Muscle of leg (tissue), 11 donors: ENCODE data around the gene KCNH3. TPM values are rescaled to one million over a fixed set of nuclear protein-coding genes. Genes with fewer than 3 reads are reported as not detected.
"Not testable (repeated sequence)": the region's sequence is repeated elsewhere in the genome, so short reads cannot be mapped to it uniquely, and the experiment has no call there.

ENCODE experiments used
- DNase-seq: peaks from one replicate; pipeline ENCODE4 v3.0.0; 2013
- H3K27ac ChIP-seq: one replicate; pipeline ENCODE4 v1.5.1; 2013; ENCODE audit warnings: mild to moderate bottlenecking, low read length, control low read depth
- H3K27me3 ChIP-seq: one replicate; pipeline ENCODE4 v1.6.1; 2013; ENCODE audit warnings: low read length; ENCODE audit not compliant: control insufficient read depth, insufficient read depth
- H3K36me3 ChIP-seq: one replicate; pipeline ENCODE4 v1.6.1; 2013; ENCODE audit warnings: low read length; ENCODE audit not compliant: control insufficient read depth, insufficient read depth
- H3K4me1 ChIP-seq: one replicate; pipeline ENCODE4 v1.6.1; 2013; ENCODE audit warnings: low read length; ENCODE audit not compliant: control insufficient read depth, insufficient read depth
- H3K4me3 ChIP-seq: one replicate; pipeline ENCODE4 v1.5.1; 2013; ENCODE audit warnings: low read length, control low read depth
- H3K9me3 ChIP-seq: replicated peaks from 2 replicates; pipeline ENCODE4 v1.6.1; 2013; ENCODE audit warnings: low read depth, low read length; ENCODE audit not compliant: control insufficient read depth
- WGBS: methylation state at CpG from one replicate; pipeline ENCODE4 v1.1.5; 2013; ENCODE audit warnings: missing lambda C conversion rate; ENCODE audit not compliant: insufficient coverage; 5-methylcytosine and 5-hydroxymethylcytosine counted together
- polyA plus RNA-seq, 8 donors: library from polyadenylated mRNA; unstranded; fragments of 120-200 nt; gene quantifications; one replicate each; pipeline versions ENCODE4 v1.2.1 to v1.2.3, GENCODE V29; 2013; ENCODE audit warnings: inconsistent platforms in 1 of 8, low replicate concordance in 1 of 8; ENCODE audit not compliant: insufficient read length in 8 of 8, insufficient read depth in 1 of 8
- total RNA-seq: library from RNA; stranded (reverse); fragments of 120-200 nt; gene quantifications from one replicate; pipeline ENCODE4 v1.2.4, GENCODE V29; 2013

Gene KCNH3
- total and polyA plus RNA-seq, 9 donors, result 0.96 to 2.0 (median 1.6) TPM

- no peaks in the 10 kb centered on the region for H3K9me3 ChIP-seq
- H3K27ac ChIP-seq, result no peak overlapping the region
- peaks cover 23% of the 10 kb centered on the region for H3K36me3 ChIP-seq
- peak; percentile 23 for DNase-seq
- H3K4me1 ChIP-seq, result no peaks in the 10 kb centered on the region
- no peak overlapping the region for H3K4me3 ChIP-seq
- 60% methylated on average over 1 of the region's 5 CpGs for WGBS
- H3K27me3 ChIP-seq, result no peaks in the 10 kb centered on the region
Measured at GRCh38 chr12:49503674-49504180, 35.1 kb upstream of the KCNH3 start.

GRCh38 chr12:49505672-49506071, 33.2 kb upstream of the KCNH3 start:
- DNase-seq, result no peak
- H3K9me3 ChIP-seq, result no peaks in the 10 kb centered on the region
- peaks cover 23% of the 10 kb centered on the region for H3K36me3 ChIP-seq

GRCh38 chr12:49507139-49507538, 31.7 kb upstream of the KCNH3 start:
- Histone ChIP-seq H3K36me3 (peaks cover 19% of the 10 kb centered on the region), H3K27ac (no peak overlapping the region), H3K9me3 (no peaks in the 10 kb centered on the region), H3K27me3 (no peaks in the 10 kb centered on the region), H3K4me3 (no peak overlapping the region), H3K4me1 (peaks cover 2% of the 10 kb centered on the region)
- WGBS, result 83% methylated on average over 3 of the region's 4 CpGs
- no peak for DNase-seq

More at GRCh38 chr12:49505672-49506071, 33.2 kb upstream of the KCNH3 start:
- Histone ChIP-seq H3K27ac (no peak overlapping the region), H3K4me3 (no peak overlapping the region), H3K4me1 (no peaks in the 10 kb centered on the region), H3K27me3 (no peaks in the 10 kb centered on the region)

GRCh38 chr12:49509681-49510080, 29.1 kb upstream of the KCNH3 start:
- not testable (repeated sequence) for H3K4me3 ChIP-seq, H3K27me3 ChIP-seq, H3K4me1 ChIP-seq, H3K27ac ChIP-seq, DNase-seq, H3K9me3 ChIP-seq
- 82% methylated on average over 7 of the region's 8 CpGs for WGBS
- H3K36me3 ChIP-seq, result peaks cover 17% of the 10 kb centered on the region

GRCh38 chr12:49511410-49511809, 27.4 kb upstream of the KCNH3 start:
- Histone ChIP-seq H3K9me3 (no peaks in the 10 kb centered on the region), H3K36me3 (peaks cover 14% of the 10 kb centered on the region), H3K4me3 (no peak overlapping the region), H3K27me3 (no peaks in the 10 kb centered on the region), H3K4me1 (peaks cover 2% of the 10 kb centered on the region), H3K27ac (no peak overlapping the region)
- DNase-seq, result no peak

GRCh38 chr12:49512546-49512945, 26.3 kb upstream of the KCNH3 start:
- DNase-seq, result no peak
- H3K36me3 ChIP-seq, result peaks cover 8% of the 10 kb centered on the region
- whole genome bisulfite sequencing, result no CpG with 5 or more reads among the region's 1 CpG

GRCh38 chr12:49515266-49515665, 23.6 kb upstream of the KCNH3 start:
- WGBS, result no CpG with 5 or more reads among the region's 5 CpGs
- no peaks in the 10 kb centered on the region for H3K9me3 ChIP-seq
- peaks cover 2% of the 10 kb centered on the region for H3K4me1 ChIP-seq
- no peak overlapping the region for H3K27ac ChIP-seq
- peaks cover 7% of the 10 kb centered on the region for H3K36me3 ChIP-seq
- H3K27me3 ChIP-seq, result no peaks in the 10 kb centered on the region
- H3K4me3 ChIP-seq, result no peak overlapping the region
- DNase-seq, result no peak

More at GRCh38 chr12:49512546-49512945, 26.3 kb upstream of the KCNH3 start:
- Histone ChIP-seq H3K4me1 (peaks cover 2% of the 10 kb centered on the region), H3K4me3 (no peak overlapping the region), H3K9me3 (no peaks in the 10 kb centered on the region), H3K27me3 (no peaks in the 10 kb centered on the region), H3K27ac (no peak overlapping the region)

- H3K36me3 ChIP-seq, result peaks cover 25% of the 10 kb centered on the region
- H3K27me3 ChIP-seq, result no peaks in the 10 kb centered on the region
- no peak overlapping the region for H3K4me3 ChIP-seq
- H3K4me1 ChIP-seq, result no peaks in the 10 kb centered on the region
- no peak for DNase-seq
- H3K27ac ChIP-seq, result no peak overlapping the region
- no CpG with 5 or more reads among the region's 2 CpGs for WGBS
- H3K9me3 ChIP-seq, result no peaks in the 10 kb centered on the region
Measured at GRCh38 chr12:49518914-49519573, 19.8 kb upstream of the KCNH3 start.

- H3K9me3 ChIP-seq, result no peaks in the 10 kb centered on the region
- WGBS, result 95% methylated on average over 5 of the region's 5 CpGs
- H3K4me3 ChIP-seq, result no peak overlapping the region
- DNase-seq, result no peak
- H3K36me3 ChIP-seq, result peaks cover 26% of the 10 kb centered on the region
- H3K27me3 ChIP-seq, result no peaks in the 10 kb centered on the region
- no peak overlapping the region for H3K27ac ChIP-seq
- no peaks in the 10 kb centered on the region for H3K4me1 ChIP-seq
Measured at GRCh38 chr12:49519574-49519936, 19.3 kb upstream of the KCNH3 start.

- Histone ChIP-seq H3K27me3 (no peaks in the 10 kb centered on the region), H3K36me3 (peaks cover 39% of the 10 kb centered on the region), H3K27ac (no peak overlapping the region), H3K4me3 (no peak overlapping the region), H3K9me3 (no peaks in the 10 kb centered on the region), H3K4me1 (no peaks in the 10 kb centered on the region)
- WGBS, result no CpG with 5 or more reads among the region's 4 CpGs
- no peak for DNase-seq
Measured at GRCh38 chr12:49521389-49521788, 17.4 kb upstream of the KCNH3 start.
